ENCODE data around the gene SYT2.
"Not testable (repeated sequence)": the region's sequence is repeated elsewhere in the genome, so short reads cannot be mapped to it uniquely, and the experiment has no call there.

SYT2 gene

DNA sequence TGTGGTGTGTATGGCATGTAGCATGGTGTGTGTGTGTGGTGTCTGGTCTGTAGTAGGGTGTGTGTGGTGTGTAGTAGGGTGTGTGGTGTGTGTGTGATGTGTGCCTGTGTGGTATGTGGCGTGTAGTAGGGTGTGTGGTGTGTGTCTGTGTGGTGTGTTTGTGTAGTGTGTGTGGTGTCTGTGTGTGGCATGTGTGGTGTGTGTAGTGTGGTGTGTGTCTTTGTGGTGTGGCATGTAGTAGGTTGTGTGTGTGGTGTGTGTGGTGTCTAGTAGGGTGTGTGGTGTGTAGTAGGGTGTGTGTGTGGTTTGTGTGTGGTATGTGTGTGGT lies 85.5 kb downstream of the SYT2 start:
- no peak for DNase-seq
- H3K36me3 Mint-ChIP-seq, result no peaks in the 10 kb centered on the region
- CTCF ChIA-PET, result interaction anchor here (0.8 to 1.9 kb wide), 2 partner anchors 38 to 63 kb away, joined by 3 to 4 read pairs; no protein-coding TSS in a partner anchor

DNA sequence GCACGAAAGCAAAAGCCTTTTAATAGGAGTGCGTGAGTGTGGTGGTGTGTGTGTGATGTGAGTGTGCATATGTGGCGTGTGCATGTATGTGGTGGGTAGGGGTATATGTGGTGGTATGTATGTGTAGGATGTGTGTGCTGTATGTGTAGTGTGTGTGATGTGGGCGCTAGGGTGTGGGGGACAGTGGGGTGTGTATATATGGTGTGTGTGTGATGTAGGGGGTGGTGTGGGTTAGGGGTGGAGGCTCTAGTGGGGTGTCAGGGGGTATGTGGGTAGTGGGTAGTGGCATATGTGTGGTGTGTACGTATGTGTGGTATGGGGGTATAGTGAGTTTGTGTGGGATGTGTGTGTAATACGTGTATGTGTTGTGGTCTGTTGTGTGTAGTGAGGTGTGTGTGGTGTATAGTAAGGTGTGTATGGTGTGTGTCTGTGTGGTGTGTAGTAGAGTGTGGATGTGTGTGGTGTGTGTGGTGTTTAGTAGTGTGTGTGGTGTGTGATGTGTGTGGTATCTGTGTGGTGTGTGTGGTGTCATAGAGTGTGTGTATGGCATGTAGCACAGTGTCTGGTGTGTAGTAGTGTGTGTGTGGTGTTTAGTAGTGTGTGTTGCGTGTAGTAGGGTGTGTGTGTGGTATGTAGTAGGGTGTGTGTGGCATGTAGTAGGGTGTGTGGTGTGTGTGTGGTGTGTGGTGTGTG lies 86.0 kb downstream of the SYT2 start:
- no peak for DNase-seq
- no peak overlapping the region for H3K27ac Mint-ChIP-seq
- CTCF ChIA-PET, result no interaction called here
- no peaks in the 10 kb centered on the region for H3K9me3 Mint-ChIP-seq
- no peak overlapping the region for H3K4me3 Mint-ChIP-seq
- H3K27me3 Mint-ChIP-seq, result peaks cover 47% of the 10 kb centered on the region
- H3K4me1 Mint-ChIP-seq, result peaks cover 14% of the 10 kb centered on the region
- no peaks in the 10 kb centered on the region for H3K36me3 Mint-ChIP-seq

More for the DNA sequence above, 85.5 kb downstream of the SYT2 start:
- Mint-ChIP-seq H3K27me3 (peaks cover 47% of the 10 kb centered on the region), H3K4me3 (no peak overlapping the region), H3K27ac (no peak overlapping the region), H3K9me3 (no peaks in the 10 kb centered on the region), H3K4me1 (peaks cover 20% of the 10 kb centered on the region)

GRCh38 chr1:202623476-202623875 lies 86.8 kb downstream of the SYT2 start:
- CTCF ChIA-PET, H3K27ac Mint-ChIP-seq: not testable (repeated sequence)

GRCh38 chr1:202623075-202623474 lies 87.2 kb downstream of the SYT2 start:
- H3K27ac Mint-ChIP-seq, result no peak overlapping the region
- DNase-seq, result no peak
- no peaks in the 10 kb centered on the region for H3K9me3 Mint-ChIP-seq
- peaks cover 4% of the 10 kb centered on the region for H3K4me1 Mint-ChIP-seq
- H3K27me3 Mint-ChIP-seq, result peaks cover 56% of the 10 kb centered on the region
- H3K36me3 Mint-ChIP-seq, result no peaks in the 10 kb centered on the region
- CTCF ChIA-PET, result no interaction called here
- H3K4me3 Mint-ChIP-seq, result no peak overlapping the region

More at GRCh38 chr1:202623476-202623875, 86.8 kb downstream of the SYT2 start:
- H3K4me1 Mint-ChIP-seq, H3K9me3 Mint-ChIP-seq, H3K36me3 Mint-ChIP-seq, DNase-seq, H3K4me3 Mint-ChIP-seq: not testable (repeated sequence)
- peaks cover 52% of the 10 kb centered on the region for H3K27me3 Mint-ChIP-seq

GRCh38 chr1:202622388-202622787 lies 87.9 kb downstream of the SYT2 start:
- no peaks in the 10 kb centered on the region for H3K9me3 Mint-ChIP-seq
- no peak overlapping the region for H3K4me3 Mint-ChIP-seq
- H3K36me3 Mint-ChIP-seq, result no peaks in the 10 kb centered on the region
- DNase-seq, result no peak
- peaks cover 63% of the 10 kb centered on the region for H3K27me3 Mint-ChIP-seq
- CTCF ChIA-PET, result interaction anchor here (0.7 kb wide), 1 partner anchor 22 kb away, joined by 5 read pairs; no protein-coding TSS in a partner anchor
- no peaks in the 10 kb centered on the region for H3K4me1 Mint-ChIP-seq
- H3K27ac Mint-ChIP-seq, result no peak overlapping the region

DNA sequence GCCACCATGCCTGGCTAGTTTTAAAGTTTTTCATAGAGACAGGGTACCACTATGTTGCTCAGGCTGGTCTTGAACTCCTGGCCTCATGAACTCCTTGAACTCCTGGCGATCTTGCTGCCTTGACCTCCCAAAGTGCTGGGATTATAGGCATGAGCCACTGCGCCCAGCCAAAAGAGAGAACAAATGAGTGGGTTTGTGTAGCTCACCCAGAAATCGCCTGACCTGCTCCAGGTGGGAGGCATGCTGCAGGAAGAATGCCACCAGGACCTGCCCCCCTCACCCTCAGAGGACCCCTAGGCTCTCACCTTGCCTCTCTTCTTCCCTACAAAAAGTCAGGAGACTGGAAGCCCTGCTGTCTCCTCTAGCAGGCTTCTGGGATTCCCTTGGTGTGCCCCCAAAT lies 88.8 kb downstream of the SYT2 start:
- Mint-ChIP-seq H3K27ac (no peak overlapping the region), H3K4me1 (peaks cover 4% of the 10 kb centered on the region), H3K9me3 (no peaks in the 10 kb centered on the region), H3K36me3 (no peaks in the 10 kb centered on the region), H3K4me3 (no peak overlapping the region), H3K27me3 (peaks cover 72% of the 10 kb centered on the region)
- no peak for DNase-seq
- CTCF ChIA-PET, result no interaction called here

DNA sequence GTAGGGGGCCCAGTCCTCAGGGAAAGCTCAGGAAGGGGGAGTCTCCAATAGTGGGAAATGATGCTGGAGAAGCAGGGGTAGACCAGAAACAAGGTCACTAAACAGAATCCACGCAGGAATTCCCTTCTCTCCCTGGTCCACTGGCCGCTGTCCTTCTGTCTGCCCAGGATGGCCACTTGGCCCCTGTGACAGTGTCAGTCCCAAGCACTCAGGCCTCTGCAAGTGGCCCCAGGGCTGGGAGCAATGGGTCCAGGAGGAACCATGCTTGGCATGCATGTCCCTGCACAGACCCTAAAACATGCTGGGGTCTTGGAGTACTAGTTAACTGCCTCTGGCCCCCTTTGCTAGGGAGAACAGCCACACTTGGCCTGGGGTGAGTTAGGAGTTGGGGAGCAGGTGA lies 90.2 kb downstream of the SYT2 start:
- not testable (repeated sequence) for H3K9me3 Mint-ChIP-seq, DNase-seq, H3K4me3 Mint-ChIP-seq, H3K36me3 Mint-ChIP-seq, H3K27ac Mint-ChIP-seq
- CTCF ChIA-PET, result interaction anchor here (0.9 kb wide), 1 partner anchor 100 kb away, joined by 3 read pairs; no protein-coding TSS in a partner anchor
- H3K4me1 Mint-ChIP-seq, result peaks cover 18% of the 10 kb centered on the region
- peaks cover 86% of the 10 kb centered on the region for H3K27me3 Mint-ChIP-seq

- CTCF ChIA-PET, result no interaction called here
- Mint-ChIP-seq H3K4me1 (peaks cover 19% of the 10 kb centered on the region), H3K4me3 (no peak overlapping the region), H3K36me3 (no peaks in the 10 kb centered on the region), H3K27ac (no peak overlapping the region), H3K27me3 (peaks cover 91% of the 10 kb centered on the region), H3K9me3 (no peaks in the 10 kb centered on the region)
- DNase-seq, result no peak
Observed at GRCh38 chr1:202619505-202619904, 90.7 kb downstream of the SYT2 start.

GRCh38 chr1:202619012-202619411 lies 91.2 kb downstream of the SYT2 start:
- CTCF ChIA-PET, H3K4me3 Mint-ChIP-seq, DNase-seq, H3K9me3 Mint-ChIP-seq, H3K36me3 Mint-ChIP-seq, H3K27ac Mint-ChIP-seq: not testable (repeated sequence)
- peaks cover 93% of the 10 kb centered on the region for H3K27me3 Mint-ChIP-seq
- H3K4me1 Mint-ChIP-seq, result peaks cover 20% of the 10 kb centered on the region

DNA sequence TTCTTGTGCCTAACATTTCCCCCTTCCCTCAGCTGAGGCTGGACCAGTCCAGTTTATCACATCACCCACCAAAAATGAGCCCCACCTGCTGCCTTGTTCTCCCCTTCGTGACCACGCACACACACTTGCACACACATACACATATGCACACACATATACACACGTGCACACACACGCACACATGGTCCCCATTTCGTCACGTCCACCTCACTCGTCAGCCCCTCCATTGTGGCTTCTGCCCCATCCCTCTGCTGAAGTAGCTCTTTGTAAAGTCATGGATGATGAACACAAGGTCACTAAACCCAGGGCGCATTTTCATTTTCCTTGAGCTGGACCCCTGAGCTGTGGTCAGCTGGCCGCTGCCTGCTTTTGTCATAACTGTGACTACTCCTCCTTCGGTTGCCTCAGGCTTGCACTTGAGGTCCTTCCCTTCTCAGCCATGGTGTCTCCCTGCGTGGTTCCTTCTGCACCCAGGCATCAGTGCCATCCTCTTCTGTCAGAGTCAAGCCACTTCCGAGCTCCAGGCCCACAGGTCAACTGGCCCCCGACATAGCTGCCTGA lies 93.8 kb downstream of the SYT2 start:
- H3K4me3 Mint-ChIP-seq, result no peak overlapping the region
- H3K9me3 Mint-ChIP-seq, result no peaks in the 10 kb centered on the region
- H3K36me3 Mint-ChIP-seq, result no peaks in the 10 kb centered on the region
- peaks cover 74% of the 10 kb centered on the region for H3K27me3 Mint-ChIP-seq
- CTCF ChIA-PET, result interaction anchor here (1.0 kb wide), 1 partner anchor 10 kb away, joined by 3 read pairs; no protein-coding TSS in a partner anchor
- DNase-seq, result no peak
- no peak overlapping the region for H3K27ac Mint-ChIP-seq
- H3K4me1 Mint-ChIP-seq, result peaks cover 20% of the 10 kb centered on the region

DNA sequence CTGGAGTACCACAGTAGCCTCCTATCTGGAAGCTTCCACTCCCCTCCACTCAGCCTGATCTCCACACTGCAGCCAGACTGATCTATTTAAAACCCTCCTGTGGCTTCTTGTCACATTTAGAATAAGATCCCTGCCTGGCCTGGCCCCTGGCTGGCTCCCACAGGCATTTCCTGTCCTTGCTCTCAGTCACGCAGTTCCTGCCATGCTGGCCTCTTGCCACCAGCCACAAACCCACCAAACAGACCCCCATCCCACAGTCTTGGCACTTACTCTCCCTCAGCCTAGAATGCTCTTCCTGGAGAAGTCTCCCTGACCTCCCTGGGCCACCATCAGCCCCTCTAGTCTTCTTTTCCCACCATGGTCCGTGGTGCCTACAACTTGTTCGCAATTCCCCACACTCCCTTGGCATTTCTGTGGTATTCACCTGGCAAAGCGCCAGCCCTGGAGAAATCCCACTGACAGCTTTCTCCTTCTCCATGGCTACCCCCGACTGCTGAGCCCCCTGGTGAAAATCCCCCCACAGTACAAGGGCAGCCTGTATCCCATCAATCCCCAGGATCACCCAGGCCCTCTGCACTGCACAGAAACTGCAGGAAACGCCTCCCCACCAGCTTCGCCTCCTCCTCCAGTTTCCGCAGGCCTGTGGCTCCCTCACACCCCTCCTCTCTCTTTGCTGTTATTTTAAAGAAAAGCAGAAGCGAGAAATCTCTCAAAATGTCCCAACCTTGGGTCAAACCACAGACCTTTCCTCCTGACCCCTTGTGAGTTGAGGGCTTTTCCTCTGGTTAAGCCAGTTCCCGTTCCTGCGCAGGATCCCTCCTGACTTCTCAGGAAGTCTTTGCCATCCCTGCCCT lies 94.5 kb downstream of the SYT2 start:
- Mint-ChIP-seq H3K4me3 (no peak overlapping the region), H3K27me3 (peaks cover 67% of the 10 kb centered on the region), H3K4me1 (peaks cover 20% of the 10 kb centered on the region), H3K36me3 (no peaks in the 10 kb centered on the region), H3K27ac (no peak overlapping the region), H3K9me3 (no peaks in the 10 kb centered on the region)
- DNase-seq, result no peak
- CTCF ChIA-PET, result interaction anchor here (1.0 to 1.9 kb wide), 2 partner anchors 11 to 15 kb away, joined by 3 to 6 read pairs; no protein-coding TSS in a partner anchor

- DNase-seq, H3K9me3 Mint-ChIP-seq, H3K4me3 Mint-ChIP-seq, H3K36me3 Mint-ChIP-seq, H3K27ac Mint-ChIP-seq: not testable (repeated sequence)
- H3K27me3 Mint-ChIP-seq, result peaks cover 61% of the 10 kb centered on the region
- peaks cover 20% of the 10 kb centered on the region for H3K4me1 Mint-ChIP-seq
- CTCF ChIA-PET, result interaction anchor here (1.9 kb wide), 1 partner anchor 15 kb away, joined by 6 read pairs; no protein-coding TSS in a partner anchor
Observed at GRCh38 chr1:202615208-202615500, 95.1 kb downstream of the SYT2 start.

DNA sequence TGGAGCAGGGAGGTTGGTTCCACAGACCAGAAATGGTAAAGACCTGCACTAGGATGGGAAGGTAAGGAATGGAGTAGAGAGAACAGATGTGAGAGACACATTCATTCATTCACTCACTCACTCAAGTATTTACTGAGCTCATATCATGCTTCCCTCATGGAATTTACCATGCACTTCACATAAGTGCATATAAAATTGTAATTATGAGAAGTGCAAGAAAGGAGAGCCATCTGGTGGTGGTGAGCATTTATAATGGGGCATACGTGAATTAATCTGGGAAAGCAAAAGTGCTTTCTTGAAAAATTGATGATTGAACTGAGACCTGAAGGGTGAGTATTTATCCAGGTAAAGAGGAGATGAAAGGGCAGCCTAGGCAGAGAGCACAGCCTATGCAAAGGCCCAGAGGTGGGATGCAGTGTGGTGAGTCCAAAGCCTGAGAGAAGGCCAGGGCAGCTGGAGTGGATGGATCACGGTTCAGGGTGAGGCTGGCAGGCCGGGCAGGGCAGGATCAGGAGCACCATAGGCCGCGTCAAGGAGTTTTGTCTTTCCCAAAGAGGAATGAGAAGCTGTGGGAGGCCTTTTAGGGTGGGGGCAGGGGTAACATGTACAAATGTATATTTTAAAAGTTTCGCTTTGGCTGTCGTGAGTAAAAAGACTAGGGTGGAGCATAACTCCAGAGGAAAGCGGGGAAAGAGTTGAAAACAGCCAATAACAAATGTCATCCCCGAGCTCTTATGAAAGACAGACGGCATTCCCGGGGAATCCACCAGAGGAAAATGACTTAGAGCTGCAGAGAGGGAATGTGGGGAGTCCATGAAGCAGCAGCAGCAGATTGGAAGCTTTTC lies 95.7 kb downstream of the SYT2 start:
- H3K4me3 Mint-ChIP-seq, H3K27ac Mint-ChIP-seq, H3K36me3 Mint-ChIP-seq, H3K9me3 Mint-ChIP-seq, DNase-seq: not testable (repeated sequence)
- peaks cover 20% of the 10 kb centered on the region for H3K4me1 Mint-ChIP-seq
- CTCF ChIA-PET, result interaction anchor here (1.4 to 1.9 kb wide), 2 partner anchors 14 to 270 kb away, joined by 3 to 6 read pairs; no protein-coding TSS in a partner anchor
- peaks cover 55% of the 10 kb centered on the region for H3K27me3 Mint-ChIP-seq

- CTCF ChIA-PET, result interaction anchor here (1.4 kb wide), 1 partner anchor 269 kb away, joined by 3 read pairs; no protein-coding TSS in a partner anchor
Observed at GRCh38 chr1:202613571-202613970, 96.7 kb downstream of the SYT2 start.

More at GRCh38 chr1:202613571-202613970, 96.7 kb downstream of the SYT2 start:
- no peaks in the 10 kb centered on the region for H3K9me3 Mint-ChIP-seq
- peaks cover 20% of the 10 kb centered on the region for H3K4me1 Mint-ChIP-seq
- H3K36me3 Mint-ChIP-seq, result no peaks in the 10 kb centered on the region
- peaks cover 45% of the 10 kb centered on the region for H3K27me3 Mint-ChIP-seq
- H3K27ac Mint-ChIP-seq, result no peak overlapping the region
- H3K4me3 Mint-ChIP-seq, result no peak overlapping the region
- no peak for DNase-seq

Measured in activated naive CD4-positive, alpha-beta T cell treated with anti-CD3 and anti-CD28 coated beads, Interleukin-2, amount 10 ng/mL, durations not matched to agents 7 days and 5 days (primary cell).